Brain microvascular endothelial cell (primary cell): ENCODE results near the gene TSPAN8.

Experiments
- DNase-seq: peaks from one replicate; pipeline ENCODE4 v3.0.0-alpha.2; 2020
- H3K27ac ChIP-seq: fragments of 250-450 bp; sonication (Bioruptor Pico); 2 replicates; pipeline ENCODE4 v1.5.1; 2020; ENCODE audit warnings: mild to moderate bottlenecking, moderate library complexity
- H3K27me3 ChIP-seq: fragments of 250-450 bp; sonication (Bioruptor Pico); replicated peaks from 2 replicates; pipeline ENCODE4 v1.5.1; 2020; ENCODE audit warnings: mild to moderate bottlenecking
- H3K36me3 ChIP-seq: fragments of 250-450 bp; sonication (Bioruptor Pico); replicated peaks from 2 replicates; pipeline ENCODE4 v1.5.1; 2020; ENCODE audit warnings: mild to moderate bottlenecking
- H3K4me3 ChIP-seq: 2 replicates; pipeline ENCODE4 v1.5.1; 2011; ENCODE audit warnings: low read depth, mild to moderate bottlenecking, control low read depth, low read length, moderate library complexity
- in situ Hi-C: cut with HindIII; loops from 2 replicates; pipeline ENCODE4 v1.10.0; 2017; ENCODE audit warnings: low sequenced_read_pairs, low pct_ligation_motif_present
- TF ChIP-seq, protein P1 (sequence below): IDR thresholded peaks from 2 replicates; pipeline ENCODE4 v1.5.1; 2011; ENCODE audit warnings: low read depth, mild to moderate bottlenecking, moderate library complexity, low read length, control low read depth, inconsistent platforms; ENCODE audit errors: missing control alignments

Gene TSPAN8

GRCh38 chr12:71135077-71135811, 22.6 kb downstream of the TSPAN8 start:
- TF ChIP-seq, protein P1, sequence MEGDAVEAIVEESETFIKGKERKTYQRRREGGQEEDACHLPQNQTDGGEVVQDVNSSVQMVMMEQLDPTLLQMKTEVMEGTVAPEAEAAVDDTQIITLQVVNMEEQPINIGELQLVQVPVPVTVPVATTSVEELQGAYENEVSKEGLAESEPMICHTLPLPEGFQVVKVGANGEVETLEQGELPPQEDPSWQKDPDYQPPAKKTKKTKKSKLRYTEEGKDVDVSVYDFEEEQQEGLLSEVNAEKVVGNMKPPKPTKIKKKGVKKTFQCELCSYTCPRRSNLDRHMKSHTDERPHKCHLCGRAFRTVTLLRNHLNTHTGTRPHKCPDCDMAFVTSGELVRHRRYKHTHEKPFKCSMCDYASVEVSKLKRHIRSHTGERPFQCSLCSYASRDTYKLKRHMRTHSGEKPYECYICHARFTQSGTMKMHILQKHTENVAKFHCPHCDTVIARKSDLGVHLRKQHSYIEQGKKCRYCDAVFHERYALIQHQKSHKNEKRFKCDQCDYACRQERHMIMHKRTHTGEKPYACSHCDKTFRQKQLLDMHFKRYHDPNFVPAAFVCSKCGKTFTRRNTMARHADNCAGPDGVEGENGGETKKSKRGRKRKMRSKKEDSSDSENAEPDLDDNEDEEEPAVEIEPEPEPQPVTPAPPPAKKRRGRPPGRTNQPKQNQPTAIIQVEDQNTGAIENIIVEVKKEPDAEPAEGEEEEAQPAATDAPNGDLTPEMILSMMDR = no peak
- DNase-seq = no peak
- Histone ChIP-seq H3K27ac (no peak overlapping the region), H3K36me3 (no peaks in the 10 kb centered on the region), H3K27me3 (no peaks in the 10 kb centered on the region), H3K4me3 (no peak overlapping the region)
- in situ Hi-C loops = no loop called here

DNA sequence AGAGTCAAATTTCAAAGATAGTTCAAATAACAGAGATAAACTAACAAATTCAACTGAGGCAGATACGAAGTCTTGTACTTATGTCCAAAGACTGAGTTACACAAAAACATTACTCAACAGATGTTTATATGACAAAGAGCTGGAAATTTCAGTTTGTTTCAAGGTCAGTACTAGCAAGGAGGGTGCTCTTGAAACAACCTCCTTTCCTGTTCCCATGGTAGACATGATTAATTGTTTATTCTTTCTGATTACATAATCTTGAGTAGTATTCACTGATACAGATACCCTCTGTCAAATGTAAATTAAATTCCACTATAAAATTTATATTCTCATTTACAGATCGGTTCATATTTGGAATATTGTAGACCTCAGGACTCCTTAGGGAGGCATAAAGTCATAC, 23.4 kb downstream of the TSPAN8 start:
- Histone ChIP-seq H3K36me3 (no peaks in the 10 kb centered on the region), H3K27me3 (no peaks in the 10 kb centered on the region), H3K4me3 (no peak overlapping the region), H3K27ac (no peak overlapping the region)
- TF ChIP-seq, protein P1 = no peak
- DNase-seq = no peak
- in situ Hi-C loops = no loop called here

DNA sequence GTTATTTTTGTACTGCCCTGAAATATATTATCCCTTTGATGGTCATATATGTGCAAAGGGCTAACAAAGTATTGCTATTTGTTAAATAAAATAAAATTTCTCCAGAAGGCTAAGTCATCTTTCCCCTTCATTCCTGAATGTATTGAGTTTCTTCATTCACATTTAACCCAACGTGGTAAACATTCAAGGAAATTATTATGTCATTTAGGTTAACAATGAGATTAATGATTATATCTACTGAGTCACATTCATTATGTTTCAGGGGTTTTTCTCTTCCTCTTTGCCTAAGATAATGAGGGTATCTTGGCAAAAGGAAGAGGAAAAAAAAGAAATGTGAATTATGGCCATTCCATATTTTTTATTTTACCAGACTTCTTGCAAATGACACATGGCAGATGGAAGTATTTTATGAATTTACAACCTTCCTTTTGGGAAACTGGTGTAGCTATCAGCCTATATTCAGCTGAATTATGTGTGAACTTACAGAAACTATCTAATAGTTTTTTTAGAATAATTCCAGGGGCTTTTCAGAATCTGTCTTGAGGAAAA, 27.2 kb downstream of the TSPAN8 start:
- TF ChIP-seq, protein P1 = no peak
- no peak for DNase-seq
- in situ Hi-C loops = no loop called here
- Histone ChIP-seq H3K27ac (no peak overlapping the region), H3K4me3 (no peak overlapping the region), H3K36me3 (no peaks in the 10 kb centered on the region), H3K27me3 (no peaks in the 10 kb centered on the region)

GRCh38 chr12:71129364-71129763, 28.4 kb downstream of the TSPAN8 start:
- Histone ChIP-seq H3K27me3 (no peaks in the 10 kb centered on the region), H3K27ac (no peak overlapping the region), H3K36me3 (no peaks in the 10 kb centered on the region), H3K4me3 (no peak overlapping the region)
- in situ Hi-C loops = no loop called here
- TF ChIP-seq, protein P1 = no peak
- DNase-seq = no peak

- Histone ChIP-seq H3K27me3 (no peaks in the 10 kb centered on the region), H3K4me3 (no peak overlapping the region), H3K36me3 (no peaks in the 10 kb centered on the region), H3K27ac (no peak overlapping the region)
- TF ChIP-seq, protein P1 = no peak
- DNase-seq = no peak
- in situ Hi-C loops = no loop called here
Observed at GRCh38 chr12:71128191-71128788, 29.5 kb downstream of the TSPAN8 start.
